Epithelial cell of alveolus of lung (primary cell): ENCODE measurements around the gene SLC1A2. TPM values are rescaled to one million over a fixed set of nuclear protein-coding genes. Genes with fewer than 3 reads are reported as not detected.

Experiments
- total RNA-seq: library from RNA; depleted of rRNA; stranded (reverse); fragments of >200 nt; gene quantifications from 2 replicates; pipeline ENCODE4 v1.2.1, GENCODE V29; 2015

The SLC1A2 gene
- total RNA-seq, result 0.26 TPM in 1 of 2 replicates, not detected in the other

DNA sequence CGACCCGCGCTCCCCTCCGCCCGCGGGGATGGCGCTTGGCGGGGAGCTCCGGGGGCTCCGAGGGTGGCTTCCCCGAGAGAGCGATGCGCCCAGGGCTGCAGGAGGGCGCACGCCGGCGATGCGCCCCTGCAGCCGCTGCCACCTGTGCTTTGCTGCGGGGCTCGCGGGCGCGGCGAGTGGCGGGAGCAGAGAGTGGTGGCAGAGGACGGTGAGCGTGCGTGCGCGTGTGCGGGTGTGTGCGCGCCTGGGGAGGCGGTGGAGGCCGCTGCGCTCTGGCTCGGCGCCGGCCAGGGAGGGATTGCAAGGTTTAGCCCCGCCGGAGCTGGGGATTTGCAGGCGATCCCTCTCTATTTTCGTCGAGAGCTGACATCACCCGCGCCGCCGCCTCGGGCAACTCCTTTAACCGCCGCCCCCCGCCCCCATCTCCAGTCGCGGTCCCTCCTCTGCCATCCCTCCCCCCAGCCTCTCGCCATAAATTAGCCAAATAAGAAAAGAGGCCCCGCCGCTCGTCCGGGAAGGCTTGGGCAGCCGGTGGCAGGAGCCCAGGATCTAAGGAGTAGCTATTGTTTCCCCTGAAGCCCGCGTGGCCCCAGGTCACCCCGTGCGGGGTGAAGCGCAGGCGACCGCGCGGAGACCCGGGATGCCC is at the start of gene SLC1A2:
Gene SLC1A2 (minus strand): TSS at position 375 of the 646 bp plus-strand sequence. CDS start 592 bp downstream, outside the sequence.

Other genes starting within 250 kb of the SLC1A2 start
- gene PAMR1, start 106.1 kb upstream of the SLC1A2 start, total RNA-seq, result 22.2 and 123 TPM in 2 replicates
- gene FJX1, start 198.9 kb upstream of the SLC1A2 start, total RNA-seq, result 16.7 and 54.0 TPM in 2 replicates
- gene TRIM44, start 243.2 kb upstream of the SLC1A2 start, total RNA-seq, result 24.2 and 28.7 TPM in 2 replicates